IMR-90 (cell line): ENCODE measurements around the gene RASSF4.

Experiments used
- BHLHE40 ChIP-seq: fragments of 150-350 bp; IDR thresholded peaks from 2 replicates; pipeline ENCODE4 v1.6.1; 2016; ENCODE audit warnings: mild to moderate bottlenecking, low read depth, low read length
- CHD1 ChIP-seq: IDR thresholded peaks from 2 replicates; pipeline ENCODE4 v1.6.1; 2012; ENCODE audit warnings: low read depth, low read length, improper control_type of control experiment
- MAFK ChIP-seq: IDR thresholded peaks from 2 replicates; pipeline ENCODE4 v1.6.1; 2012; ENCODE audit warnings: low read depth, low read length, improper control_type of control experiment
- MAZ ChIP-seq: IDR thresholded peaks from 2 replicates; pipeline ENCODE4 v1.6.1; 2012; ENCODE audit warnings: low read depth, mild to moderate bottlenecking, low read length, improper control_type of control experiment, moderate library complexity, borderline replicate concordance
- MXI1 ChIP-seq: IDR thresholded peaks from 2 replicates; pipeline ENCODE4 v1.6.1; 2012; ENCODE audit warnings: low read depth, mild to moderate bottlenecking, low read length, moderate library complexity, borderline replicate concordance
- NFE2L2 ChIP-seq: fragments of 150-350 bp; IDR thresholded peaks from 2 replicates; pipeline ENCODE4 v1.6.1; 2016; ENCODE audit warnings: low read depth, mild to moderate bottlenecking, low read length
- POLR2A ChIP-seq: IDR thresholded peaks from 2 replicates; pipeline ENCODE4 v1.6.1; 2012; ENCODE audit warnings: mild to moderate bottlenecking, low read depth, low read length
- RAD21 ChIP-seq: IDR thresholded peaks from 2 replicates; pipeline ENCODE4 v1.6.1; 2012; ENCODE audit warnings: low read length, improper control_type of control experiment
- TF ChIP-seq, protein P1 (sequence below): fragments of 150-350 bp; IDR thresholded peaks from 2 replicates; pipeline ENCODE4 v1.6.1; 2017; ENCODE audit warnings: mild to moderate bottlenecking, antibody characterized with exemption, low read length, low read depth
- TF ChIP-seq, protein P2 (sequence below): conservative IDR thresholded peaks from 2 replicates; pipeline ENCODE4 v1.5.1; 2012; ENCODE audit warnings: mild to moderate bottlenecking, low read depth, low read length, improper control_type of control experiment
- TF ChIP-seq, protein P3 (sequence below): fragments of 150-350 bp; IDR thresholded peaks from 2 replicates; pipeline ENCODE4 v1.6.1; 2016; ENCODE audit warnings: low read depth, mild to moderate bottlenecking, low read length, moderate library complexity, borderline replicate concordance

DNA sequence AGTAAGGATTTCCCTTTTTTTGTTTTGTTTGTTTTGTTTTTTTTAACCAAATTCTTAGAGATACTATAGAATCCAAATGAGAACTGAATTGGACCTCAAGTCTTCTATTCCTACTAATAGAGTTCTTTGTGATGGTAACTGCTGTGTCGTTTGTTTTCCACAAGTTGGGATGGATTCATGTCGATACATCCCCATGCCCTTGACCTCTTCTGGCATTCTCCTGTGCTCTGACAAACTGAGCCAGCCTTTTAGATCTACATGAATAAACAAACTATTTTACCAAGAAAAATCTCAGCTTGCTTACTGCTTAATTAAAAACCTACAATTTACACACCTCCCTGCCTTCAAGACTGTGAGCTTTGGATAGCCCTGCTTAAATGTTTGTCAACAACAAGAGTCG is 45.1 kb downstream of the RASSF4 start:
- TF ChIP-seq, protein P1, sequence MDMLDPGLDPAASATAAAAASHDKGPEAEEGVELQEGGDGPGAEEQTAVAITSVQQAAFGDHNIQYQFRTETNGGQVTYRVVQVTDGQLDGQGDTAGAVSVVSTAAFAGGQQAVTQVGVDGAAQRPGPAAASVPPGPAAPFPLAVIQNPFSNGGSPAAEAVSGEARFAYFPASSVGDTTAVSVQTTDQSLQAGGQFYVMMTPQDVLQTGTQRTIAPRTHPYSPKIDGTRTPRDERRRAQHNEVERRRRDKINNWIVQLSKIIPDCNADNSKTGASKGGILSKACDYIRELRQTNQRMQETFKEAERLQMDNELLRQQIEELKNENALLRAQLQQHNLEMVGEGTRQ = no peak
- TF ChIP-seq CHD1 (no peak), POLR2A (no peak), RAD21 (no peak), MAZ (no peak), MAFK (no peak), MXI1 (no peak), NFE2L2 (no peak), BHLHE40 (no peak)
- TF ChIP-seq, protein P2, sequence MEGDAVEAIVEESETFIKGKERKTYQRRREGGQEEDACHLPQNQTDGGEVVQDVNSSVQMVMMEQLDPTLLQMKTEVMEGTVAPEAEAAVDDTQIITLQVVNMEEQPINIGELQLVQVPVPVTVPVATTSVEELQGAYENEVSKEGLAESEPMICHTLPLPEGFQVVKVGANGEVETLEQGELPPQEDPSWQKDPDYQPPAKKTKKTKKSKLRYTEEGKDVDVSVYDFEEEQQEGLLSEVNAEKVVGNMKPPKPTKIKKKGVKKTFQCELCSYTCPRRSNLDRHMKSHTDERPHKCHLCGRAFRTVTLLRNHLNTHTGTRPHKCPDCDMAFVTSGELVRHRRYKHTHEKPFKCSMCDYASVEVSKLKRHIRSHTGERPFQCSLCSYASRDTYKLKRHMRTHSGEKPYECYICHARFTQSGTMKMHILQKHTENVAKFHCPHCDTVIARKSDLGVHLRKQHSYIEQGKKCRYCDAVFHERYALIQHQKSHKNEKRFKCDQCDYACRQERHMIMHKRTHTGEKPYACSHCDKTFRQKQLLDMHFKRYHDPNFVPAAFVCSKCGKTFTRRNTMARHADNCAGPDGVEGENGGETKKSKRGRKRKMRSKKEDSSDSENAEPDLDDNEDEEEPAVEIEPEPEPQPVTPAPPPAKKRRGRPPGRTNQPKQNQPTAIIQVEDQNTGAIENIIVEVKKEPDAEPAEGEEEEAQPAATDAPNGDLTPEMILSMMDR = no peak
- TF ChIP-seq, protein P3, sequence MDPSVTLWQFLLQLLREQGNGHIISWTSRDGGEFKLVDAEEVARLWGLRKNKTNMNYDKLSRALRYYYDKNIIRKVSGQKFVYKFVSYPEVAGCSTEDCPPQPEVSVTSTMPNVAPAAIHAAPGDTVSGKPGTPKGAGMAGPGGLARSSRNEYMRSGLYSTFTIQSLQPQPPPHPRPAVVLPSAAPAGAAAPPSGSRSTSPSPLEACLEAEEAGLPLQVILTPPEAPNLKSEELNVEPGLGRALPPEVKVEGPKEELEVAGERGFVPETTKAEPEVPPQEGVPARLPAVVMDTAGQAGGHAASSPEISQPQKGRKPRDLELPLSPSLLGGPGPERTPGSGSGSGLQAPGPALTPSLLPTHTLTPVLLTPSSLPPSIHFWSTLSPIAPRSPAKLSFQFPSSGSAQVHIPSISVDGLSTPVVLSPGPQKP = no peak
